Astrocyte (in vitro differentiated cells and primary cell): ENCODE data around the gene C9orf50. TPM values are rescaled to one million over a fixed set of nuclear protein-coding genes. Genes with fewer than 3 reads are reported as not detected.

Experiments
- DNase-seq: peaks from one replicate; pipeline ENCODE4 v3.0.0-alpha.2; 2010; ENCODE audit warnings: low read depth
- FAIRE-seq: peaks from 2 replicates; lab custom pipeline; 2011; peaks lifted over from hg19 to GRCh38; lab: Jason Lieb, UNC
- H2AFZ ChIP-seq: 2 replicates; pipeline ENCODE4 v1.6.0; 2012; ENCODE audit warnings: low read depth, low read length, inconsistent platforms
- H3K27ac ChIP-seq: 2 replicates; pipeline ENCODE4 v1.5.1; 2011; ENCODE audit warnings: low read depth, low read length, inconsistent platforms
- H3K27me3 ChIP-seq: 2 replicates; pipeline ENCODE4 v1.6.0; 2011; ENCODE audit warnings: low read length, inconsistent platforms; ENCODE audit not compliant: insufficient read depth
- H3K36me3 ChIP-seq: 2 replicates; pipeline ENCODE4 v1.5.1; 2011; ENCODE audit warnings: low read length, inconsistent platforms; ENCODE audit not compliant: insufficient read depth
- H3K4me1 ChIP-seq: 2 replicates; pipeline ENCODE4 v1.5.1; 2011; ENCODE audit warnings: low read length, inconsistent platforms; ENCODE audit not compliant: insufficient read depth
- H3K4me2 ChIP-seq: 2 replicates; pipeline ENCODE4 v1.6.0; 2012; ENCODE audit warnings: low read length, inconsistent platforms
- H3K4me3 ChIP-seq: 2 replicates; pipeline ENCODE4 v1.5.1; 2011; ENCODE audit warnings: low read depth, mild to moderate bottlenecking, low read length, inconsistent platforms; ENCODE audit not compliant: insufficient read depth
- H3K79me2 ChIP-seq: 2 replicates; pipeline ENCODE4 v1.6.0; 2012; ENCODE audit warnings: mild to moderate bottlenecking, low read length, inconsistent platforms; ENCODE audit not compliant: insufficient read depth
- H3K9ac ChIP-seq: 2 replicates; pipeline ENCODE4 v1.6.0; 2012; ENCODE audit warnings: mild to moderate bottlenecking, low read length, inconsistent platforms
- H3K9me3 ChIP-seq: 2 replicates; pipeline ENCODE4 v1.5.1; 2012; ENCODE audit warnings: low read depth, mild to moderate bottlenecking, low read length, inconsistent platforms; ENCODE audit not compliant: insufficient read depth
- H4K20me1 ChIP-seq: 2 replicates; pipeline ENCODE4 v1.6.0; 2012; ENCODE audit warnings: low read length, inconsistent platforms; ENCODE audit not compliant: insufficient read depth
- H3K27ac Mint-ChIP-seq: one replicate; pipeline ENCODE4 v1.8.0; 2021; ENCODE audit warnings: mild to moderate bottlenecking, mixed read lengths; ENCODE audit not compliant: unreplicated experiment
- H3K27me3 Mint-ChIP-seq: one replicate; pipeline ENCODE4 v1.8.0; 2021; ENCODE audit warnings: low read depth, mixed read lengths; ENCODE audit not compliant: unreplicated experiment
- H3K36me3 Mint-ChIP-seq: one replicate; pipeline ENCODE4 v1.8.0; 2021; ENCODE audit warnings: low read depth, mixed read lengths; ENCODE audit not compliant: unreplicated experiment
- H3K4me1 Mint-ChIP-seq: one replicate; pipeline ENCODE4 v1.8.0; 2021; ENCODE audit warnings: low read depth, mixed read lengths; ENCODE audit not compliant: unreplicated experiment
- H3K4me3 Mint-ChIP-seq: one replicate; pipeline ENCODE4 v1.8.0; 2021; ENCODE audit warnings: mild to moderate bottlenecking, moderate library complexity, mixed read lengths; ENCODE audit not compliant: unreplicated experiment
- H3K9me3 Mint-ChIP-seq: one replicate; pipeline ENCODE4 v1.8.0; 2021; ENCODE audit warnings: mild to moderate bottlenecking, mixed read lengths; ENCODE audit not compliant: unreplicated experiment
- EZH2 ChIP-seq: IDR thresholded peaks from 2 replicates; pipeline ENCODE4 v1.6.1; 2012; ENCODE audit warnings: mild to moderate bottlenecking, low read length, inconsistent platforms; ENCODE audit not compliant: insufficient read depth
- total RNA-seq: library from RNA; stranded (reverse); gene quantifications from 2 replicates; pipeline ENCODE4 v1.2.1, GENCODE V29; 2021
- TF ChIP-seq, protein P1 (sequence below): IDR thresholded peaks from 2 replicates; pipeline ENCODE4 v1.5.1; 2011; ENCODE audit warnings: low read depth, mild to moderate bottlenecking, inconsistent platforms, low read length, moderate library complexity; ENCODE audit not compliant: insufficient read depth

The C9orf50 gene
- total RNA-seq, 1 donor from 2014 or later = 0.41 TPM

DNA sequence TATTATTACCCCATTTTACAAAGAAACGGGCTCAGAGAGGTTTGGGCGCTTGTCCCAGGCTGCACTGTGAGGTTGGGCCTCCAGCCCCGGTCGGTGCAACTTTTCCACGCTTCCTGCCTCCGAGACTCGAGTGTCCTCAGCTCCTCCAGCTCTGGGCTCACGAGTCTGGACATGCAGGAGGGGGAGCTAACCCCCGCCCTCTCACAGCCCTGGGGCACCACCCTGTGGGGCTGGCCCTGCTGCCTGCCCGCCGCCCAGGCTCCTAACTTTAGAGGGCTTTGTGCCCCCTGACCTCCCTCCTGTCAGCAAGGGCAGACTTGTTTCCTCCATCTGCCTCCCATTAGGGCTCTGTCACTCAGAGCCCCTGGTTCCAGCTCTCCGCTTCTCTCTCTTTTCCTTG, 25.4 kb upstream of the C9orf50 start:
- Mint-ChIP-seq H3K9me3 (no peaks in the 10 kb centered on the region), H3K4me3 (no peak overlapping the region), H3K27me3 (peaks cover 11% of the 10 kb centered on the region), H3K36me3 (peaks cover 2% of the 10 kb centered on the region), H3K4me1 (peaks cover 1% of the 10 kb centered on the region), H3K27ac (no peak overlapping the region)
- DNase-seq (no peak), FAIRE-seq (no peak)
- Histone ChIP-seq H3K4me3 (no peak overlapping the region), H3K36me3 (no peaks in the 10 kb centered on the region), H4K20me1 (peaks cover 6% of the 10 kb centered on the region), H3K4me2 (no peak overlapping the region), H3K27ac (no peak overlapping the region), H3K9me3 (peaks cover 2% of the 10 kb centered on the region), H2AFZ (no peak overlapping the region), H3K79me2 (peaks cover 7% of the 10 kb centered on the region), H3K9ac (no peak overlapping the region), H3K4me1 (peaks cover 1% of the 10 kb centered on the region), H3K27me3 (no peaks in the 10 kb centered on the region)
- TF ChIP-seq, protein P1, sequence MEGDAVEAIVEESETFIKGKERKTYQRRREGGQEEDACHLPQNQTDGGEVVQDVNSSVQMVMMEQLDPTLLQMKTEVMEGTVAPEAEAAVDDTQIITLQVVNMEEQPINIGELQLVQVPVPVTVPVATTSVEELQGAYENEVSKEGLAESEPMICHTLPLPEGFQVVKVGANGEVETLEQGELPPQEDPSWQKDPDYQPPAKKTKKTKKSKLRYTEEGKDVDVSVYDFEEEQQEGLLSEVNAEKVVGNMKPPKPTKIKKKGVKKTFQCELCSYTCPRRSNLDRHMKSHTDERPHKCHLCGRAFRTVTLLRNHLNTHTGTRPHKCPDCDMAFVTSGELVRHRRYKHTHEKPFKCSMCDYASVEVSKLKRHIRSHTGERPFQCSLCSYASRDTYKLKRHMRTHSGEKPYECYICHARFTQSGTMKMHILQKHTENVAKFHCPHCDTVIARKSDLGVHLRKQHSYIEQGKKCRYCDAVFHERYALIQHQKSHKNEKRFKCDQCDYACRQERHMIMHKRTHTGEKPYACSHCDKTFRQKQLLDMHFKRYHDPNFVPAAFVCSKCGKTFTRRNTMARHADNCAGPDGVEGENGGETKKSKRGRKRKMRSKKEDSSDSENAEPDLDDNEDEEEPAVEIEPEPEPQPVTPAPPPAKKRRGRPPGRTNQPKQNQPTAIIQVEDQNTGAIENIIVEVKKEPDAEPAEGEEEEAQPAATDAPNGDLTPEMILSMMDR = no peak
- TF ChIP-seq EZH2 = no peak

DNA sequence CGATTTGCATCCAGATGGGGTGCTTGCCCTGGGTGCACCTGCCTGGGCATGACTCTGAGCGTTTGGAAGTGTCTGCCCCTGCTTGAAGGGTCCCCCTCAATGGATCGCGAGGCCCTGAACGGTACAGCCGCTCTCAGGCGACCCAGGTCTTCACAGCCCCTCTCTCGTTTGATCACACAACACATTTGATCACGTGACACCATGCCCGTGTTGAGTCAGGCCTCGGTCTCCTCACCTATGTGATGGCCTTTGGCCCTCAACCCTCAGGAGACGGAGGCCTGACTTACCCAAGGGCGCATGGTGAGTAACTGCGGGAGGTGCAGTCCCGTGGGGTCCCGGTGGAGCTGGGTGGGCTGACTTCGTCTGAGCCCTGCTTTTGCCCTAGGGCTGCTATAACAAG, 24.0 kb upstream of the C9orf50 start:
- H3K27me3 ChIP-seq = no peaks in the 10 kb centered on the region
- peaks cover 2% of the 10 kb centered on the region for H3K36me3 Mint-ChIP-seq
- no peaks in the 10 kb centered on the region for H3K36me3 ChIP-seq
- H3K4me1 ChIP-seq = peaks cover 15% of the 10 kb centered on the region
- H3K4me3 ChIP-seq = no peak overlapping the region
- TF ChIP-seq, protein P1 = no peak
- no peak for TF ChIP-seq EZH2
- H3K4me2 ChIP-seq = no peak overlapping the region
- FAIRE-seq (no peak), DNase-seq (no peak)
- H3K27ac ChIP-seq = no peak overlapping the region
- H3K9ac ChIP-seq = no peak overlapping the region
- H3K27me3 Mint-ChIP-seq = peaks cover 11% of the 10 kb centered on the region
- no peak overlapping the region for H3K27ac Mint-ChIP-seq
- H4K20me1 ChIP-seq = peaks cover 19% of the 10 kb centered on the region
- H3K4me3 Mint-ChIP-seq = no peak overlapping the region
- peaks cover 20% of the 10 kb centered on the region for H3K79me2 ChIP-seq
- H2AFZ ChIP-seq = no peak overlapping the region
- H3K4me1 Mint-ChIP-seq = peaks cover 11% of the 10 kb centered on the region
- H3K9me3 ChIP-seq = peaks cover 2% of the 10 kb centered on the region
- H3K9me3 Mint-ChIP-seq = no peaks in the 10 kb centered on the region

- H3K4me3 ChIP-seq = no peak overlapping the region
- Mint-ChIP-seq H3K27me3 (peaks cover 11% of the 10 kb centered on the region), H3K9me3 (no peaks in the 10 kb centered on the region), H3K4me1 (peaks cover 11% of the 10 kb centered on the region), H3K27ac (no peak overlapping the region), H3K36me3 (peaks cover 2% of the 10 kb centered on the region), H3K4me3 (no peak overlapping the region)
- H3K27ac ChIP-seq = no peak overlapping the region
- H3K27me3 ChIP-seq = no peaks in the 10 kb centered on the region
- H3K9me3 ChIP-seq = peaks cover 2% of the 10 kb centered on the region
- no peak for TF ChIP-seq EZH2
- TF ChIP-seq, protein P1 = no peak
- peaks cover 24% of the 10 kb centered on the region for H4K20me1 ChIP-seq
- no peaks in the 10 kb centered on the region for H3K36me3 ChIP-seq
- FAIRE-seq (no peak), DNase-seq (no peak)
- H2AFZ ChIP-seq = no peak overlapping the region
- peaks cover 26% of the 10 kb centered on the region for H3K79me2 ChIP-seq
- H3K4me2 ChIP-seq = no peak overlapping the region
- no peak overlapping the region for H3K9ac ChIP-seq
- H3K4me1 ChIP-seq = peaks cover 20% of the 10 kb centered on the region
These were observed 23.5 kb upstream of the C9orf50 start for GRCh38 chr9:129644365-129644764.
